ENCODE measurements around the gene EPHB6.

DNA sequence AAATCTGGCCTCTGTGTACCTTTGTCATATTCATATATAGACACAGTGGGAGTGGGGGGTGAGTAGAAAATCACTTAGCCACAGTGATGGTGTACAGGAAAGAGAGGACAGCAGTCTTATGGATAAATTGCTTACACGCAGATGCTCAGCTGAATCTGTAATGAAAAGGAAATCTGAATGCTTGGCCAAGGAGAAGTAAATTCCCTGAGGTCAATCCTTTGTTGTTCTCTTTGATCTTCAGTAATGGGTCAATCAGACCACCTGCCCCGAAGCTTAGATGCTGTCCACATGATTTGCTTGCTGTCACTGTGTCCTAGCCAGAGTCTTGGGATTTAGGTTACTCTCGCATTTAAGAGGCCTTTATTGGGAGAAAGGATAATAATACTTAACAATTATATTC lies 18.4 kb upstream of the EPHB6 start:
- TF ChIP-seq, protein P1, sequence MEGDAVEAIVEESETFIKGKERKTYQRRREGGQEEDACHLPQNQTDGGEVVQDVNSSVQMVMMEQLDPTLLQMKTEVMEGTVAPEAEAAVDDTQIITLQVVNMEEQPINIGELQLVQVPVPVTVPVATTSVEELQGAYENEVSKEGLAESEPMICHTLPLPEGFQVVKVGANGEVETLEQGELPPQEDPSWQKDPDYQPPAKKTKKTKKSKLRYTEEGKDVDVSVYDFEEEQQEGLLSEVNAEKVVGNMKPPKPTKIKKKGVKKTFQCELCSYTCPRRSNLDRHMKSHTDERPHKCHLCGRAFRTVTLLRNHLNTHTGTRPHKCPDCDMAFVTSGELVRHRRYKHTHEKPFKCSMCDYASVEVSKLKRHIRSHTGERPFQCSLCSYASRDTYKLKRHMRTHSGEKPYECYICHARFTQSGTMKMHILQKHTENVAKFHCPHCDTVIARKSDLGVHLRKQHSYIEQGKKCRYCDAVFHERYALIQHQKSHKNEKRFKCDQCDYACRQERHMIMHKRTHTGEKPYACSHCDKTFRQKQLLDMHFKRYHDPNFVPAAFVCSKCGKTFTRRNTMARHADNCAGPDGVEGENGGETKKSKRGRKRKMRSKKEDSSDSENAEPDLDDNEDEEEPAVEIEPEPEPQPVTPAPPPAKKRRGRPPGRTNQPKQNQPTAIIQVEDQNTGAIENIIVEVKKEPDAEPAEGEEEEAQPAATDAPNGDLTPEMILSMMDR (conservative IDR thresholded peaks at IDR 0.05), result no peak
- no peak for TF ChIP-seq EZH2 (IDR thresholded peaks at IDR 0.05; ENCODE audit: low read depth)

Data from PC-9 (cell line).